Measurements from ENCODE around the gene WDR74.

The WDR74 gene

DNA sequence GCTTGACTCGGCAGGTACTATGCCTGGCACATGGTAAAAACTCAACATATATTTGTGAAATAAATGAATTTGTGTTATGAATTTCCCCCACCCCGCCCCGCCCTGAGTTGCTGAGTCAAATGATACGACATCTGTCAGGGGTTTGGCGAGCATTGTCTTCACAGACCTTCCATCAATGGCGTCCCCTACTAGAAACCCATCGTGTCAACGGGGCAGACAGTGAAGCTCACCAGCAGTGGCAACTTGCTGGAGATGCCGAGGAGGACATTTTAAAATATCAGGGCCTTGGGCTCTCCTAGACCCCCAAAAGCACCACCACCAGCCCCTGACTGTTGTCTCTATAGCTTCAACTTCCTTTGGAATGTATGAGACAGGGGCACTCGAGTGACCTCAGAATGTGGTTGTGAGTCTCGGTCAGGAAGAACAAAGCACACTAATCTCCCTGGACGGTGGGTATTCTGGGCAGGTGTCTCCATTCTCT is 33.4 kb downstream of the WDR74 start:
- in situ Hi-C loops (cut with HindIII; ENCODE audit: low pct_ligation_motif_present, low sequenced_read_pairs), result no loop called here
- Histone ChIP-seq H3K27ac (peak overlapping the region; percentile 18), H3K36me3 (replicated peaks) (peaks cover 23% of the 10 kb centered on the region), H3K27me3 (replicated peaks) (no peaks in the 10 kb centered on the region), H3K4me3 (ENCODE audit: low read depth, low read length) (peak overlapping the region; percentile 75)
- TF ChIP-seq, protein P1, sequence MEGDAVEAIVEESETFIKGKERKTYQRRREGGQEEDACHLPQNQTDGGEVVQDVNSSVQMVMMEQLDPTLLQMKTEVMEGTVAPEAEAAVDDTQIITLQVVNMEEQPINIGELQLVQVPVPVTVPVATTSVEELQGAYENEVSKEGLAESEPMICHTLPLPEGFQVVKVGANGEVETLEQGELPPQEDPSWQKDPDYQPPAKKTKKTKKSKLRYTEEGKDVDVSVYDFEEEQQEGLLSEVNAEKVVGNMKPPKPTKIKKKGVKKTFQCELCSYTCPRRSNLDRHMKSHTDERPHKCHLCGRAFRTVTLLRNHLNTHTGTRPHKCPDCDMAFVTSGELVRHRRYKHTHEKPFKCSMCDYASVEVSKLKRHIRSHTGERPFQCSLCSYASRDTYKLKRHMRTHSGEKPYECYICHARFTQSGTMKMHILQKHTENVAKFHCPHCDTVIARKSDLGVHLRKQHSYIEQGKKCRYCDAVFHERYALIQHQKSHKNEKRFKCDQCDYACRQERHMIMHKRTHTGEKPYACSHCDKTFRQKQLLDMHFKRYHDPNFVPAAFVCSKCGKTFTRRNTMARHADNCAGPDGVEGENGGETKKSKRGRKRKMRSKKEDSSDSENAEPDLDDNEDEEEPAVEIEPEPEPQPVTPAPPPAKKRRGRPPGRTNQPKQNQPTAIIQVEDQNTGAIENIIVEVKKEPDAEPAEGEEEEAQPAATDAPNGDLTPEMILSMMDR (IDR thresholded peaks at IDR 0.05; ENCODE audit: low read depth, low read length, missing control alignments), result no peak
- DNase-seq, result no peak

DNA sequence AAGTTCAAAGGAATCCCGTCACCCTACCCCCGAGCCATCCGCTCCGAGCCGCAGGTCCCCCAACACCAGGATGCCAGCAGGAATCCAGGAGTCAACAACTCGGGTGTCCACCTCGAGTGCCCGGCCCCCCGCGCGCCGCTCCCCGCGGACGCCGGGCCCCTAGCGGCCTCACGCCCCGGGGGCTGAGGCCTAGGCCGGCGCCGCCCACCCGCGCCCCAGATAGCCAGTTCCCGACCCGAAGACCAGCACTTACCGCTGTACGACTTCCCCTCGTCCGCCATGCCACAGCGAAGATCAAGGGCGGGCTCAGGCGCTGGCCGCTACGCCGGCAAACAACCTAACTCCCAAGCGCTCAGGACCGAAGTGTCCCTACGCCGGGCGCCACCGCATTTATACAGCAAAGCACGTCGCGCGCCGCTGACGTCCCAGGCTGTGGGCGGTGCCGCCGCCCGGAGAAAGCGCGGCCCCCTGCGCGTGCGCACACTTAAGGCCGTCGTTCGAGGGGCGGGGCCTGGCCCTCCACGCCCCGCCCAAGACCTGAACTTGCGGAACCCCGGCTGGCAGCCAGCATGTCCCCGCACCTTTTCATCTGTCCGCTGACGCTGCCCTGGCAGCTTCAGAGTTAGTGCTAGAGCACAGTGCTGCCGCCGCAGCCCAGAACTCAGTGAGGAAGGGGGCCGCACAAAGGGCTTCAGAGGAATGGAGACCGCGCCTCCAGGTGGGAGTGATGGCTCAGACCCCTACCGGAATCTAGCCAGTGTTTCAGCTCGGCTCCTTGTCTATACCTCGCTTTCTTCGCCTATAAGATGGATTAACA is 34.1 kb downstream of the WDR74 start, which contains the start of gene NXF1:
Gene NXF1 (minus strand): TSS at position 365 of the 817 bp plus-strand sequence. CDS start 84 bp downstream, at position 281.
- peak within 1 kb of the TSS; percentile 75 for H3K4me3 ChIP-seq (ENCODE audit: low read depth, low read length)
- peaks cover 28% of the 10 kb centered on the region for H3K36me3 ChIP-seq (replicated peaks)
- H3K27me3 ChIP-seq (replicated peaks), result no peaks in the 10 kb centered on the region
- DNase-seq, result peak; percentile 85
- H3K27ac ChIP-seq, result peak within 1 kb of the TSS; percentile 50
- TF ChIP-seq, protein P1 (IDR thresholded peaks at IDR 0.05; ENCODE audit: low read depth, low read length, missing control alignments), result peak; percentile 39
- in situ Hi-C loops (cut with HindIII; ENCODE audit: low pct_ligation_motif_present, low sequenced_read_pairs), result no loop called here

DNA sequence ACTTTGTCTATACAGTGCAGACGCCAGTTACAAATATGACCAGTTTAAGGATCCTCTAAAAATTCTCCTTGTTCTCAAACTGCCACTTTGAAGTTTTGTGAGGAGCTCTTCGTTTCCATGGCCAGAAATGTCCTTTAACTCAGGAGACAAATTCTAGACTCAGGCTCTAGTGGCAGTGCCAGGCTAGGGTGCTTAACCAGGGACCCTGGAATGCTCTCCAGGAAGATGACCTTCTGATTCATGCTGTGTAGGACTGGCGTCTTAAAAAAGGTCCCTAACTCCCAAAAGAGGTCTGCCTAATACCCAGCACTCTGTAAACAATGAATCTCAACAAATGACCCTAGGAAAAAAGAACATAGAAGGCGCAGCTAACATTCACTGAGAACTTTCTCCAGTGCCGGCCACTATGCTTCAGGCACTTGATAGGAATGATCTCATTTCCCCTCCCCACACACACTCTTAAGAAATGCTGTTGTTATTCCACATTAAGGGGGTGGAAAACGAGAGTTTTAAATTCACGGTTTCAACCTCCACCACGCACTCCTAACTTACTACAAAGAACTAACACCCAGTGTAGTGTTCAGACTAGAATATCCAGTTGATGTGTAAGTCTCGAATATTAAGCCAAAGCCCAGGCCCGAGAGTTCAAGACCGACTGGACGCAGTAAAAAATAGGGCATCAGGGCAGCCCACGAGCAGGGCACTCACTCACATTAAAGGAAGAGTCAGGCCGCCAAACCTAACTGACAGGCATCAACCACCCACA is 34.9 kb downstream of the WDR74 start:
- peak; percentile 29 for DNase-seq
- H3K4me3 ChIP-seq (ENCODE audit: low read depth, low read length), result peak overlapping the region; percentile 75
- H3K27ac ChIP-seq, result peak overlapping the region; percentile 50
- H3K36me3 ChIP-seq (replicated peaks), result peaks cover 36% of the 10 kb centered on the region
- TF ChIP-seq, protein P1 (IDR thresholded peaks at IDR 0.05; ENCODE audit: low read depth, low read length, missing control alignments), result no peak
- no peaks in the 10 kb centered on the region for H3K27me3 ChIP-seq (replicated peaks)
- in situ Hi-C loops (cut with HindIII; ENCODE audit: low pct_ligation_motif_present, low sequenced_read_pairs), result no loop called here

DNA sequence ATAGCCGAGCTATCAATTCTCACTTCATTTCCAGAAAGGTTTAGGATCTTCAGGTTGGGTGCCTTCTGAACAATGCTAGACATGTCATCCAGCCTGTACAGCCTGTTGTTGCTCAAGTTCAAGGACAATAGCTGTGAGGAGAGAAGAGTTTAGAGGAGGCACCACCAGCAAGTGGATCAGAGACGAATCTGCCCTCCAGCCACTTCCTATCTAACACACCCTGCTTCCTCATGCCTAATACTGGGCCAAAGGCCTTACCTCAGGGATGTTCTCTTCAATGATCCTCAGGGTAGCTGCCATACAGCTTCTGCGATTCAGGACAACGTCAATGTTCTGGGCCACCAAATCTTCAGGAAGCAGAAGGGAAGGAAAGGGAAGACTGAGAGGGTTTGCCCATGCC is 38.3 kb downstream of the WDR74 start:
- TF ChIP-seq, protein P1 (IDR thresholded peaks at IDR 0.05; ENCODE audit: low read depth, low read length, missing control alignments), result no peak
- Histone ChIP-seq H3K27ac (no peak overlapping the region), H3K36me3 (replicated peaks) (peaks cover 64% of the 10 kb centered on the region), H3K4me3 (ENCODE audit: low read depth, low read length) (no peak overlapping the region), H3K27me3 (replicated peaks) (no peaks in the 10 kb centered on the region)
- in situ Hi-C loops (cut with HindIII; ENCODE audit: low pct_ligation_motif_present, low sequenced_read_pairs), result no loop called here
- no peak for DNase-seq

DNA sequence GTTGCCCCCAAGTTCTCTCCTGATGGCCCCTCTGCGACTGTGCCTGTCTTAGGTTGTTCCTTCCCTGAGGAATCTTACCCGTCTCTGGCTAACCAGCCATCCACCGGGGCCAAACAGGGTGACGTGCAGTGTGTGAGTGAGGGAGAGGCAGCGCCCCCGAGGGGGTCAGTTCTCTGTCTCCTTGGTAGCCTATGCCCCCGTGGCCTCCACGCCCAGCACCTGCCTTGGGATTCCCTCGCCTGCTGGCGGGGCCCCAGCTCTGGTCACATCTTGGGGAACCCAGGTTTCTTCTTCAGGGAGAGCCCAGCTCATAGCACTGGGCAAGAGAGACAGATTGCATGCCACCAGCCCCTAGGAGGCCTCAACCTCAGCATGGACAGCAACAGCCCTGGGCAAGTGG is 39.9 kb downstream of the WDR74 start:
- Histone ChIP-seq H3K27ac (no peak overlapping the region), H3K36me3 (replicated peaks) (peaks cover 80% of the 10 kb centered on the region), H3K27me3 (replicated peaks) (no peaks in the 10 kb centered on the region), H3K4me3 (ENCODE audit: low read depth, low read length) (no peak overlapping the region)
- in situ Hi-C loops (cut with HindIII; ENCODE audit: low pct_ligation_motif_present, low sequenced_read_pairs), result no loop called here
- TF ChIP-seq, protein P1 (IDR thresholded peaks at IDR 0.05; ENCODE audit: low read depth, low read length, missing control alignments), result no peak
- DNase-seq, result no peak
